ENCODE results near the gene SYNGR3.

The SYNGR3 gene

GRCh38 chr16:1979271-1980029 is 10.3 kb upstream of the SYNGR3 start:
- Histone ChIP-seq H3K4me3 (ENCODE audit: low read length) (peak overlapping the region; percentile 58), H3K9me3 (ENCODE audit: insufficient read depth, low read depth, low read length) (no peaks in the 10 kb centered on the region), H3K36me3 (ENCODE audit: insufficient read depth, low read length) (peaks cover 37% of the 10 kb centered on the region), H3K9ac (ENCODE audit: low read depth, low read length) (peak overlapping the region; percentile 69), H3K27ac (ENCODE audit: low read depth, low read length) (no peak overlapping the region), H3K4me1 (ENCODE audit: insufficient read depth, low read length) (peaks cover 5% of the 10 kb centered on the region), H3K27me3 (ENCODE audit: insufficient read depth, low read length) (peaks cover 46% of the 10 kb centered on the region)
- 3% methylated on average over 70 of the region's 70 CpGs for WGBS

GRCh38 chr16:1980030-1980769 is 9.6 kb upstream of the SYNGR3 start:
- 11% methylated on average over 53 of the region's 53 CpGs for WGBS
- Histone ChIP-seq H3K27me3 (ENCODE audit: insufficient read depth, low read length) (peaks cover 46% of the 10 kb centered on the region), H3K4me3 (ENCODE audit: low read length) (peak overlapping the region; percentile 58), H3K9me3 (ENCODE audit: insufficient read depth, low read depth, low read length) (no peaks in the 10 kb centered on the region), H3K27ac (ENCODE audit: low read depth, low read length) (no peak overlapping the region), H3K4me1 (ENCODE audit: insufficient read depth, low read length) (peaks cover 5% of the 10 kb centered on the region), H3K9ac (ENCODE audit: low read depth, low read length) (peak overlapping the region; percentile 69; the same call in 1 of the 2 replicates), H3K36me3 (ENCODE audit: insufficient read depth, low read length) (peaks cover 30% of the 10 kb centered on the region)

GRCh38 chr16:1980770-1981087 is 9.0 kb upstream of the SYNGR3 start:
- 46% methylated on average over 16 of the region's 16 CpGs for WGBS

GRCh38 chr16:1981398-1981836 is 8.4 kb upstream of the SYNGR3 start, which contains the start of gene NOXO1:
NOXO1 (minus strand) TSS chr16:1981469; CDS start chr16:1981179, 290 bp downstream.
- no peak within 1 kb of the TSS; the same call in 1 of the 2 replicates for H3K9ac ChIP-seq (ENCODE audit: low read depth, low read length)
- H3K27ac ChIP-seq (ENCODE audit: low read depth, low read length): no peak within 1 kb of the TSS
- peaks cover 5% of the 10 kb centered on the region for H3K4me1 ChIP-seq (ENCODE audit: insufficient read depth, low read length)
- no peaks in the 10 kb centered on the region for H3K9me3 ChIP-seq (ENCODE audit: insufficient read depth, low read depth, low read length)
- WGBS: 51% methylated on average over 6 of the region's 6 CpGs
- peak within 1 kb of the TSS; percentile 58; the same call in 1 of the 2 replicates for H3K4me3 ChIP-seq (ENCODE audit: low read length)
- peaks cover 46% of the 10 kb centered on the region for H3K27me3 ChIP-seq (ENCODE audit: insufficient read depth, low read length)
- H3K36me3 ChIP-seq (ENCODE audit: insufficient read depth, low read length): peaks cover 28% of the 10 kb centered on the region

More at GRCh38 chr16:1980770-1981087, 9.0 kb upstream of the SYNGR3 start:
- Histone ChIP-seq H3K36me3 (ENCODE audit: insufficient read depth, low read length) (peaks cover 28% of the 10 kb centered on the region), H3K27me3 (ENCODE audit: insufficient read depth, low read length) (peaks cover 46% of the 10 kb centered on the region), H3K9me3 (ENCODE audit: insufficient read depth, low read depth, low read length) (no peaks in the 10 kb centered on the region), H3K4me1 (ENCODE audit: insufficient read depth, low read length) (peaks cover 5% of the 10 kb centered on the region), H3K4me3 (ENCODE audit: low read length) (peak overlapping the region; percentile 58; the same call in 1 of the 2 replicates), H3K27ac (ENCODE audit: low read depth, low read length) (no peak overlapping the region), H3K9ac (ENCODE audit: low read depth, low read length) (no peak overlapping the region)

GRCh38 chr16:1982013-1982433 is 7.7 kb upstream of the SYNGR3 start:
- peaks cover 46% of the 10 kb centered on the region for H3K27me3 ChIP-seq (ENCODE audit: insufficient read depth, low read length)
- H3K4me1 ChIP-seq (ENCODE audit: insufficient read depth, low read length): peaks cover 5% of the 10 kb centered on the region
- H3K9ac ChIP-seq (ENCODE audit: low read depth, low read length): no peak overlapping the region
- no peak overlapping the region for H3K4me3 ChIP-seq (ENCODE audit: low read length)
- 81% methylated on average over 5 of the region's 5 CpGs for WGBS
- peaks cover 25% of the 10 kb centered on the region for H3K36me3 ChIP-seq (ENCODE audit: insufficient read depth, low read length)
- H3K9me3 ChIP-seq (ENCODE audit: insufficient read depth, low read depth, low read length): no peaks in the 10 kb centered on the region
- H3K27ac ChIP-seq (ENCODE audit: low read depth, low read length): no peak overlapping the region

GRCh38 chr16:1982991-1983543 is 6.7 kb upstream of the SYNGR3 start:
- H3K4me1 ChIP-seq (ENCODE audit: insufficient read depth, low read length): peaks cover 5% of the 10 kb centered on the region
- 38% methylated on average over 19 of the region's 19 CpGs for WGBS
- H3K36me3 ChIP-seq (ENCODE audit: insufficient read depth, low read length): peaks cover 16% of the 10 kb centered on the region
- peaks cover 48% of the 10 kb centered on the region for H3K27me3 ChIP-seq (ENCODE audit: insufficient read depth, low read length)
- no peak overlapping the region for H3K27ac ChIP-seq (ENCODE audit: low read depth, low read length)
- peak overlapping the region; percentile 74 for H3K4me3 ChIP-seq (ENCODE audit: low read length)
- no peak overlapping the region for H3K9ac ChIP-seq (ENCODE audit: low read depth, low read length)
- H3K9me3 ChIP-seq (ENCODE audit: insufficient read depth, low read depth, low read length): no peaks in the 10 kb centered on the region

GRCh38 chr16:1983544-1984346 is 6.0 kb upstream of the SYNGR3 start, which contains the start of gene GFER:
GFER (plus strand) TSS chr16:1984193; CDS start chr16:1984219, 26 bp downstream.
- H3K9me3 ChIP-seq (ENCODE audit: insufficient read depth, low read depth, low read length): no peaks in the 10 kb centered on the region
- peaks cover 13% of the 10 kb centered on the region for H3K36me3 ChIP-seq (ENCODE audit: insufficient read depth, low read length)
- H3K27me3 ChIP-seq (ENCODE audit: insufficient read depth, low read length): peaks cover 53% of the 10 kb centered on the region
- peak within 1 kb of the TSS; percentile 92 for H3K9ac ChIP-seq (ENCODE audit: low read depth, low read length)
- under 1% methylated on average over 109 of the region's 109 CpGs for WGBS
- peak within 1 kb of the TSS; percentile 81 for H3K27ac ChIP-seq (ENCODE audit: low read depth, low read length)
- peaks cover 5% of the 10 kb centered on the region for H3K4me1 ChIP-seq (ENCODE audit: insufficient read depth, low read length)
- H3K4me3 ChIP-seq (ENCODE audit: low read length): peak within 1 kb of the TSS; percentile 74

- H3K4me1 ChIP-seq (ENCODE audit: insufficient read depth, low read length): peaks cover 9% of the 10 kb centered on the region
- WGBS: 8% methylated on average over 58 of the region's 58 CpGs
- peaks cover 13% of the 10 kb centered on the region for H3K36me3 ChIP-seq (ENCODE audit: insufficient read depth, low read length)
- peaks cover 54% of the 10 kb centered on the region for H3K27me3 ChIP-seq (ENCODE audit: insufficient read depth, low read length)
- H3K4me3 ChIP-seq (ENCODE audit: low read length): peak overlapping the region; percentile 74
- H3K9me3 ChIP-seq (ENCODE audit: insufficient read depth, low read depth, low read length): no peaks in the 10 kb centered on the region
- H3K9ac ChIP-seq (ENCODE audit: low read depth, low read length): peak overlapping the region; percentile 92
- H3K27ac ChIP-seq (ENCODE audit: low read depth, low read length): peak overlapping the region; percentile 81
Observed at GRCh38 chr16:1984347-1985225, 5.2 kb upstream of the SYNGR3 start.

- Histone ChIP-seq H3K27me3 (ENCODE audit: insufficient read depth, low read length) (peaks cover 49% of the 10 kb centered on the region), H3K4me1 (ENCODE audit: insufficient read depth, low read length) (peaks cover 9% of the 10 kb centered on the region), H3K9me3 (ENCODE audit: insufficient read depth, low read depth, low read length) (no peaks in the 10 kb centered on the region), H3K4me3 (ENCODE audit: low read length) (peak overlapping the region; percentile 74; the same call in 1 of the 2 replicates), H3K36me3 (ENCODE audit: insufficient read depth, low read length) (peaks cover 13% of the 10 kb centered on the region), H3K27ac (ENCODE audit: low read depth, low read length) (no peak overlapping the region), H3K9ac (ENCODE audit: low read depth, low read length) (no peak overlapping the region)
- WGBS: 94% methylated on average over 14 of the region's 14 CpGs
Observed at GRCh38 chr16:1985466-1986150, 4.2 kb upstream of the SYNGR3 start.

Data from HUES64 (cell line).